T-helper 9 cell (primary cell): ENCODE results near the gene SMAD3.

ENCODE experiments used
- DNase-seq: peaks from one replicate; pipeline ENCODE4 v3.0.0-alpha.2; 2020

SMAD3 gene

GRCh38 chr15:67188551-67189218 lies 123.3 kb downstream of the SMAD3 start:
- no peak for DNase-seq

DNA sequence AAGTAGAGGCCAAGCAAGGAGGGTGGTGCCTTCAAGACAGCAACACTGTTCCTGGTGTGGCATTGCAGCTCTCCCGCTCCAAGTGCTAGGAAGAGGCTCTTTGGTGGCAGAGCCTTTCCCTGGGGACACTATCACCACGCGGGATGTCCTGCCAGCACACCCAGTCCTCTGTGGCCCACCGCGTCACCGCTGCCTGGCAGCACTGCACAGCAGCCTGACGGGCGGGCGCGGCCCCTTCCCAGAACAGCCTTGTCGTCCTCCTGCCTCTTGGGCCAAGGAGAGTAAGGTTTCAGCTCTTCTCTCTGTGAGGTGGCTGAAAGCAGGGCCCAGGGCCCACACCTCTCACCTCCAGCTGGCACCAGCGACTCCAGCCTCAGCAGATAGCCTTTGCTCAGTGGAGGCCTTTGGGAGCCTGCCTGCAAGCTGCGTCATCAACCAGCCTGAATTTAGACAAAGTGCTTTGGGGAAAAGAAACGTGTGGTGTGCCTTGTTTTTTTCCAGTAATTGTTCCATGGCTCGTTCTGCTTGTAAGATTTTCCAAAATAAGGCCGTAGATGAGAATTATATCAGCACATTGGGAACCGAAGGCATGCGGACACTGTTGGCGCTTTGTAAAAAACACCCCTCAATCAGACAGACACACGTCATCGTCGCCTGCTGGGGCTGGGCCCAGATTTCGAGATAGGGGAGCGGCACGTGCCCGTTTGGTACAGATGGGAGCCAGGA lies 124.1 kb downstream of the SMAD3 start:
- no peak for DNase-seq

DNA sequence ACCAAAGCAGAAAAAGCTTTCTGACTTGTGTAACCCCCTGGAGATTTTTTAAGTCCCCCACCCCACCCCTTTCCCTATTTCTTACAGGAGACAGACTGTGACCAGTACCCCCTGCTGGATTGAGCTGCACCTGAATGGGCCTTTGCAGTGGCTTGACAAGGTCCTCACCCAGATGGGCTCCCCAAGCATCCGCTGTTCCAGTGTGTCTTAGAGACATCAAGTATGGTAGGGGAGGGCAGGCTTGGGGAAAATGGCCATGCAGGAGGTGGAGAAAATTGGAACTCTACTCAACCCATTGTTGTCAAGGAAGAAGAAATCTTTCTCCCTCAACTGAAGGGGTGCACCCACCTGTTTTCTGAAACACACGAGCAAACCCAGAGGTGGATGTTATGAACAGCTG lies 124.9 kb downstream of the SMAD3 start:
- DNase-seq: no peak

DNA sequence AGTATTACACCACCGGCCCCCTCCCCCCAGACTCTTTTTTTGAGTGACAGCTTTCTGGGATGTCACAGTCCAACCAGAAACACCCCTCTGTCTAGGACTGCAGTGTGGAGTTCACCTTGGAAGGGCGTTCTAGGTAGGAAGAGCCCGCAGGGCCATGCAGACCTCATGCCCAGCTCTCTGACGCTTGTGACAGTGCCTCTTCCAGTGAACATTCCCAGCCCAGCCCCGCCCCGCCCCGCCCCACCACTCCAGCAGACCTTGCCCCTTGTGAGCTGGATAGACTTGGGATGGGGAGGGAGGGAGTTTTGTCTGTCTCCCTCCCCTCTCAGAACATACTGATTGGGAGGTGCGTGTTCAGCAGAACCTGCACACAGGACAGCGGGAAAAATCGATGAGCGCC lies 125.4 kb downstream of the SMAD3 start:
- no peak for DNase-seq

DNA sequence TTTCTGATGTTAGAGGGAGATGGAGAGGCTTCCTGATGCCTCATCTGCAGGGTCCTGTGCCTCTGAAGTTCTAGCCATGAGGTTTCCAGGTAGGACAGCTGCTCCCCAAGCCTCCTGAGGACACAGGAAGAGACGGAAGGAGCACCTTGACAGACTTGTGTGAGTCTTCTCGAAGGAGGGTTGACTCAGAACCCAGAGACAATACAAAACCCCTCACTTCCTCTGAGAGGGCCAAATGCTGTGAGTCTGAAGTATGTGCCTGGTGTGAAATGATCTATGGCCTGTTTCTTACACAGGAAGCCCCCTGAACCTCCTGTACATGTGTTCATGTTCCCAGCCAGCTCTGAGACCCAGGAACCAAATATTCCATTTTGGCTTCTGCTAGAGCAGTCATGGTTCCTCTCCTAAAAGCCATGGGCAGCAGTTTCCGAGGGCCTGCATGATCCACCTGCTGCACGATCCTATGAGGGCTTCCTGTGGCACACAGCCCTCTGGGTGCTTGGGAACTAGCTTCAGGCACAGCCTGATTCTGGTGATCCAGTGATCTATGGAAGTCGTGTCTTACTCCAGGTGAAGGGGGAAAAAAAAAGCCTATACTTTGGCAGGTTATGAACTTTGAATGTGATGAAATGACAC lies 126.9 kb downstream of the SMAD3 start:
- no peak for DNase-seq

DNA sequence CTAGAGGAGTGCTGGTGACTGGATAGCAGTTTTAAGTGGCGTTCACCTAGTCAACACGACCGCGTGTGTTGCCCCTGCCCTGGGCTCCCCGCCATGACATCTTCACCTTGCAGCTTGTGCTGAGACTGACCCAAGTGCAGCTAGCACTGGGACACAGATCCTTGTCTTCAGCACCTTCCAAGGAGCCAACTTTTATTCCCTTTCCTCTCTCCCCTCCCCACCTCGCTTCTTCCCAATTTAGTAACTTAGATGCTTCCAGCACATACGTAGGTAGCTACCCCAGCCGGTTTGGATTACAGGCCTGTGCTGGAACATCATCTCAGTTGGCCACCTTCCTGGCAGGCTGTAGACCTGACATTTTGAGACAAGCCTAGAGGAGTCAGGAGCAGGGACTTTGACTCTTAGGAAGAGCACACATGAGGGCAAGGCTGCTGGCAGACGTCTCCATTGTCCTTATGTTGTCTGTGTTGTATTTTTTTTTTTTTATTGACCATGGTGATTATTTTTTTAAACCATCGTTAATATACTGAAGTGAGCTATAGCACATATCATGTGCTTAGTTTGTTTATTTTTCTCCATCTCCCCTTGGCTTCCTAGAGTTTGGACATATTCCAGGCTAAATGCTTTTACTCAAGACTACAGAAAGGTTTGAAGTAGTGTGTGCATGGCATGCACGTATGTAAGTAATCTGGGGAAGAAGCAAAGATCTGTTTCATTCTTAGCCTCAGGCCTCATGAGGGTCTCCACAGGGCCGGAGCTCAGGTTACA lies 128.0 kb downstream of the SMAD3 start:
- DNase-seq: no peak

- DNase-seq: no peak
Observed at GRCh38 chr15:67194171-67195114, 129.0 kb downstream of the SMAD3 start.

GRCh38 chr15:67195305-67195704 lies 129.9 kb downstream of the SMAD3 start:
- DNase-seq: no peak

DNA sequence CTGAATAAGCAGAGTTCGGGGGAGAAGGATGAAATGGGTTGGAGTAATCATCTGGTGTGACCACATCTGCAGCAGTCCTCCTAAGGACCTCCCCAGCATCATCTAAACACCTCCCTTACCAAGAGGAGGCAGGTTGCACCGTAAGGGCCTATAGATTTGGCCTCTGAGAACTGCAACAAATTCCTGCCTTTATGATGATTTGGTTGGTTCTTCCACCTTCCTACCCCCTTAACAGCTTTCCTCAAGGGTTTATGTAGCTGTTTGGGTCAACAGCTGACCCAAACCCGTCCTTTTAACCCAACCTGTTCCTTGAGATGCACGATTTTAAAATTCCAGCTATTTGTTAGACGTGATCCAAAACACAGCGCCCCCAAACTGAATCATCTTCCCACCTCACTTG lies 130.8 kb downstream of the SMAD3 start:
- no peak for DNase-seq

- no peak for DNase-seq
Observed at GRCh38 chr15:67196672-67197363, 131.4 kb downstream of the SMAD3 start.

- DNase-seq: no peak
Observed at GRCh38 chr15:67197364-67197695, 131.9 kb downstream of the SMAD3 start.

DNA sequence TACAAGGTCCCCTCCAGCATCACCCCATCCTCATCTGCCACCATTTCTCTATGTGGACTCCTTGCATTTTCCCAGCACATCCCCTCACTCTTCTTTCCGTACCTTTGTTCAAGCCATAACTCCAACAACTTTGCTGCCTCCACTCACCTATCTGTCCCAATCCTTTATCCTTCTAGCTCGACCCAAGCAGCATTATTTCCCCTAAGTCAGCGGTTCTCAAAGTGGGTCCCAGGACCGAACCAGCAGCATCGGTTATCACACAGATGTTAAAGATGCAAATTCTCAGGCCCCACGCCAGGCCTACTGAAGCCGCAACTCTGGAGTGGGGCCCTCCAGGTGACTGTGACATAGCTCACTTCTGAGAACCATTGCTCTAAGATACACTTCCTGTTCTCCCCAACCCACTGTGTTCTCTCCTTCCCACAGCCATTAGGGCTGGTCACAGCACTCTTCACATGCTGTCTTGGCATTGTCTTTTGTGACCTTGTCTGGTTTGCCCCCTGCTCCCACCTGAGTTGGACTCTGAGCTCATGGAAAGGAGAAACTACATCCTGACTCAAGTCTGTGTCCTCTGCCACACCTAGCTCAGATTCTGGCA lies 132.9 kb downstream of the SMAD3 start:
- no peak for DNase-seq

DNA sequence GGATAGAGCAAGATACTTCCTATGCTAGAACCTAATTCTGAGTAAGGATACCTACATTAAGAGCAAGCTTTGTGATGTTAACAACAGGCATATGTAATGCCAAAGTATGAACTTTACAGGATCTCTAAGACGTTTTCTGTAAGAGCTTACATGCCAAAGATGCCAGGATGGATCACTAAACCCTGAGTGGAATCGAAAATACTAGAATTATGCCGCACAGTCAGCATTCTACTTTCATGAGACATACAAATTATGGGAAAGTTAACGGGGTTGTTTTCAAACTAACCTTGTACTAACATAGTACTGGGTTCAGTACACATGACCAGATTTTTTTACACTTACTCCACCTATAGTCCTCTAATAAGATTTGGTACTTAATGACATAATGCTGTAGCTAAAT lies 134.0 kb downstream of the SMAD3 start:
- no peak for DNase-seq

DNA sequence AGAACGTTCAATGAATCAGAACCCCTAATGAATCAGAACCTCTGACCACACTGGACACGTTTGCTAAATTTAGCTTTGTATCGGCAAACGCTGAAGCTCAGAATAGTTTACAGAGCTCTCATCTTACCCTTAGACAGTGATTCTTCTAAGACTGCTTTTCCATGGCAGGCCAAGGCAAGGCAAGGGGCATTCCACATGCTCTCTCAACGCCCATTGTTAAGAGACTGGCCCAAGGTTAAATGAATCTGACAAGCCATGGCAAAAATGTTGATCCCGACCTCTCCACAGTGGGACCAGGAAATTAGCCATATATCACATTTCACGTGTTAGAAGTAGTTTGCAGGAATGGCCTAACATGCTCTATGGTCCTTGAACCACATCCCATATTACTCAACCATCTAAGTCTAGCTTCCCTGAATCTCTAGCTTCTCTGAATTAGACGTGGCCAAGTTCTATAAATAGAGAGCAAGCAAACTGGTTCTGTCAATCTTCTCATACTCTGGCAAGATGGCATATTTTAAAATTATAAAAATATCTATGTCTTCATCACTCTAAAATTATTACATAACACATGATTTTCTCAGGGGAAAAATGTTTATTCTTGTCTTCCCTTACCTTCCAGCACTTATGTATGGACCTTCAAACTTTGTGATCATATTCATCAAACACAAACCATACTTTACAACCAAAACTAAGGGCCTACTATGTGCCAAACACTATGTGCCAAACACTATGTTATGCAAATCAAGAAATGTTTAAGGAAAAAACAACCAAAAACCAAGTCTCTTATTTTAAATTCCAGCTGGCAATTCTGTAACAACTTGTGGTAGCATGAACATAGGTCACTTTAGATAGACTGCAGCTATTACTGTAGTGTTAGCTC lies 134.7 kb downstream of the SMAD3 start:
- DNase-seq: no peak

- no peak for DNase-seq
Observed at GRCh38 chr15:67201136-67201535, 135.7 kb downstream of the SMAD3 start.

- DNase-seq: no peak
Observed at GRCh38 chr15:67202091-67202490, 136.7 kb downstream of the SMAD3 start.

DNA sequence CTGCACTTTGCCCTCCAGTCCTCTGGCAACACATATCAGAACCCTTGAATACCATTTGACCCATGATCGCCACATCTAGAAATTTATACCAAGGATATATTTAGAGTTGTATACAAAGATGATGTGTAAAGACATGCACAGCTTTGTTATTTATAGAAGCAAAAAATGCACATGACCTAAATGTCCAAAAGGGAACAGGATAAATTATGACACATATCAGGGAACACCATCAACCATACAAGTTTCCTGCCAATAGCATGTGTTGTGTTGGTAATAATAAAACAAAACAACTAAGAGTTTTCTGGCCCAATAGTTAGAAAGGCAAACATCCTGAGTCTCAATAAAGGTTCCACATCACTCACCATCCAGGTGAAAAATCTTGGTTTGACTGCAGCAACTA lies 137.6 kb downstream of the SMAD3 start:
- no peak for DNase-seq

GRCh38 chr15:67207555-67208207 lies 142.3 kb downstream of the SMAD3 start:
- no peak for DNase-seq

DNA sequence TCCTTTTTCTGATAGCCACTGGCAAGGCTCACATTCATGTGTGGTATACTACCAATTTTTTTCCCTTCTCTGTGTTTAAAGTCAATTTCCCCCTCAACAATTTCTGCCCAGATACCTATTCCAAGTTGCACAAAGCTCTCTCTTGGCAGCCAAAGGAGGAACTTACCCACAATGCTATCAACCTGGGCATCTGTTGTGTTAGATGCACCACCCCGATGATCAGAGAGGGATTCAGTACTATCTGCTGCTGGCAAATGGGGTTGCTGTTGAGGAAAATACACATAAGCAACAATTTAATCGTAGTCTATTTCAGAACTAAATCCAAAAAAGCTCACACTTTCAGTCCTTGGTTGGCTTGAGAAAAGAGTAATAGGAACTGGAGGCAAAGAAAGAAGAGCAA lies 143.0 kb downstream of the SMAD3 start:
- no peak for DNase-seq
